RWPE1 (cell line): ENCODE measurements around the gene FAM219B.
"Not testable (repeated sequence)": the region's sequence is repeated elsewhere in the genome, so short reads cannot be mapped to it uniquely, and the experiment has no call there.

Experiments used
- CTCF ChIA-PET: fragments of 350-600 bp; sonication (Branson Sonifier 250); formaldehyde crosslinking; extraction: SDS; loops from one replicate; lab custom pipeline; 2021; lab: Yijun Ruan, JAX
- POLR2A ChIA-PET: fragments of 400-600 bp; formaldehyde crosslinking; extraction: SDS; loops from one replicate; lab custom pipeline; 2020; ENCODE audit warnings: antibody characterized with exemption; ENCODE audit not compliant: low non-redundant PET; lab: Yijun Ruan, JAX
- DNase-seq: peaks from one replicate; pipeline ENCODE4 v3.0.0; 2012; ENCODE audit warnings: low spot score
- H3K27ac ChIP-seq: fragments of 450-650 bp; 2 replicates; pipeline ENCODE4 v1.5.1; 2017
- CTCF ChIP-seq: fragments of 450-650 bp; conservative IDR thresholded peaks from 2 replicates; pipeline ENCODE4 v1.5.1; 2017; ENCODE audit warnings: low read depth, mild to moderate bottlenecking

Gene FAM219B

GRCh38 chr15:74950078-74950908 lies 43.6 kb upstream of the FAM219B start:
- peak overlapping the region; percentile 63 for H3K27ac ChIP-seq
- ChIA-PET POLR2A (interaction anchor here (0.5 kb wide), 1 partner anchor 80 kb away, joined by 5 read pairs; no protein-coding TSS in a partner anchor), CTCF (interaction anchor here (0.5 to 3.1 kb wide), 27 partner anchors 10 to 348 kb away, joined by 3 to 38 read pairs (median 4); partner anchors contain the start of genes COX5A and SCAMP5)
- TF ChIP-seq CTCF = peak; percentile 100
- DNase-seq = peak; percentile 78

- DNase-seq = peak; percentile 91
- no peak for TF ChIP-seq CTCF
- peak within 1 kb of the TSS; percentile 93 for H3K27ac ChIP-seq
- ChIA-PET CTCF (interaction anchor here (1.5 kb wide), 1 partner anchor 13 kb away, joined by 4 read pairs; no protein-coding TSS in a partner anchor), POLR2A (interaction anchor here (0.6 to 0.9 kb wide), 2 partner anchors 19 to 34 kb away, joined by 4 to 5 read pairs; partner anchors contain the start of gene RPP25)
Observed at GRCh38 chr15:74937590-74938371, 31.1 kb upstream of the FAM219B start, which contains the start of gene COX5A. Gene COX5A (minus strand): TSS chr15:74938073. CDS start chr15:74938014, 59 bp downstream.

GRCh38 chr15:74937272-74937589 lies 30.6 kb upstream of the FAM219B start:
- H3K27ac ChIP-seq = peak overlapping the region; percentile 93
- no peak for DNase-seq
- TF ChIP-seq CTCF = no peak
- CTCF ChIA-PET = interaction anchor here (1.5 kb wide), 1 partner anchor 13 kb away, joined by 4 read pairs; no protein-coding TSS in a partner anchor
- POLR2A ChIA-PET = interaction anchor here (0.9 kb wide), 1 partner anchor 20 kb away, joined by 4 read pairs; the partner anchor contains the start of gene RPP25

- CTCF ChIA-PET, DNase-seq: not testable (repeated sequence)
- POLR2A ChIA-PET = interaction anchor here (1.1 kb wide), 1 partner anchor 19 kb away, joined by 3 read pairs; no protein-coding TSS in a partner anchor
- peak overlapping the region; percentile 47 for H3K27ac ChIP-seq
Observed at GRCh38 chr15:74935193-74935592, 28.5 kb upstream of the FAM219B start.

- H3K27ac ChIP-seq = no peak overlapping the region
- POLR2A ChIA-PET = no interaction called here
- DNase-seq = no peak
- CTCF ChIA-PET = no interaction called here
- TF ChIP-seq CTCF = no peak
Observed at GRCh38 chr15:74933573-74933972, 26.9 kb upstream of the FAM219B start.

GRCh38 chr15:74928771-74929198 lies 22.1 kb upstream of the FAM219B start:
- CTCF ChIA-PET = no interaction called here
- no peak for TF ChIP-seq CTCF
- DNase-seq = no peak
- H3K27ac ChIP-seq = no peak overlapping the region
- POLR2A ChIA-PET = no interaction called here
